HG02610 (cell line): ENCODE measurements around the gene CYP26A1.

ENCODE experiments used
- ATAC-seq: cut with Tn5 transposase; IDR thresholded peaks from one replicate; pipeline ENCODE4 v1.9.1; 2021; ENCODE audit warnings: mild to moderate bottlenecking, moderate library complexity; ENCODE audit not compliant: unreplicated experiment

Gene CYP26A1

DNA sequence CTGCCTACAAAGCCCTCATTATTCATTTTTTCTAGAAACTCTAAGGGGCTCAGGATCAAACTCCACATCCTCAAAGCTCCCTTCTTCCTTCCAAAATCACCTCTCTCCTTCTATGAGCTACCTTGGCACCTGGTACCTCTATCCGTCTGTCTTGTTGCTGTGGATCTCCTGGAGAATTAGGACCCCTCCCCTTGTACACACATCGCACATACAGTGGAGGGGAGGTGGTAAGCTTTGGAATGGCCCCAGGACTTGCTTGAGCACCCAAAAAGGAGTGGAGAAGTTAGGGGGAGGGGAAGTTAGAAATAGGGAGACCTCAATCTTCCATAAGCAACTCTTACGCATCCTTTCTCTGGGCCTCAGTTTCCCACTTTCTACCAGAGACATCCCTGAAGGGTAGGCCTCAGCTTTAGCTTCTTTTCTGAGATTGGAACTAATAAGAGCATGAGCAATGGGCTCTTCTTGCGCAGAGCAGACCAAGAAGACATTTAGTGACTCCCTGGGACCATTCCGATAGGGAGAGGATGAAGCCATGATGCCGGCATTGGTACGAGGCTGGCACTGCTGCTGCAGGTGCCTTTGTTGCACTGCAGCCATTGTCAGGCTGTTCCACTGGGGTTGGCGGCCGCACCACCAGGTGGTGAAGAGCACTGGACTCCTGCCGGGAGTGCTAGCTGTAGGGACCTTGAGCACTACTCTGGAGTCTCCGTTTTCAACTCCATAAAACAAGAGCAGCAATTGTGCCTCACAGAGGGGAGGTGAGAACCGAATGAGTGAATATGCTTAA lies 8.6 kb upstream of the CYP26A1 start:
- ATAC-seq = no peak

DNA sequence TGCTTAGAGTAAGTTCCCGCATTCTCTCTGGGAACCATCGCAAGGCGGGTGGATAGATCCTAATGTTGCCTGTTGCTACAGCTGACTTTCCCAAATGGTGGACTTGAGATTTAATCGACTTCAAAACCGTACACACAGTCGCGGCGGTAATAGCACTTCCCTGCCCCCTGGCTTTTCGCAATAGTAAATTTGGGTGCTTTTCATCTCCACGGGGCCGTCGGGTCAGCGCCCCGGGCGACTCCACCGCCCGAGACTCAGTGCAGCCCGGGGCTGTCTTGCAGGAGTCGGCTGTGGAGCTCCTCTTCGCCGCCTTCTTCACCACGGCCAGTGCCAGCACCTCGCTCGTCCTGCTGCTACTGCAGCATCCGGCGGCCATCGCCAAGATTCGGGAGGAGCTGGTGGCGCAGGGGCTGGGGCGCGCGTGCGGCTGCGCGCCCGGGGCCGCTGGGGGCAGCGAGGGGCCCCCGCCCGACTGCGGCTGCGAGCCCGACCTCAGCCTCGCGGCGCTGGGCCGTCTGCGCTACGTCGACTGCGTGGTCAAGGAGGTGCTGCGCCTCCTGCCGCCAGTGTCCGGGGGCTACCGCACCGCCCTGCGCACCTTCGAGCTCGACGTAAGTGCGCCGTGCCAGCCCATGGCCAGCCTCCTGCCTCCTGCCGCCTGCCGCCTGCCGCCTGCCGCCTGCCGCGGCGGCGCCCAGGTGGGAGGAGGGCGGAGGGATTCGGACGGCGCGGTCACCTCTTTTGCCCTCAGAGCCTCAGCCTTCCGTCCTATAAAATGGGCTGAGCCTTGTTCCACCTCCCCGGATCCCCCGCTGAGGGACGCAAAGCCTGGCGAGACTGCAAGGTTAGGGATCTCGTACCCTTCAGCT lies 7.8 kb upstream of the CYP26A1 start:
- no peak for ATAC-seq

DNA sequence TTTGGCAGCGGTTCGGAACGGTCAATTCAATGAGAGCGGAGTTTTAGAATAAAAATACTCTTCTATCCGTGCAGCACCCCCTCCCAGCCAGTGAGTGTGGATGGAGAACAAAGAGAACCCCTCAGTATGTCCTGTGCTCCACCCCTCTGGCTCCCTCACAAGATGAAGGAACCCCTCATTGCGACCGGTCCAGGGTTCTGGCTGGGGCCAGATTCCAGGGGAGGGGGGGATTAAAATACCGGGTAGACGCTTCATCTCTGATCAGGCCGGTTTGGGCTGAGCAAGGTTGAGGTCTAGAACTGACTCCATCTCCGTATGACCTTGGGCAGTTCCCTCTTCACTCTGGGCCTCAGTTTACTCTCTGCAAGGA lies 7.2 kb upstream of the CYP26A1 start:
- ATAC-seq = no peak

DNA sequence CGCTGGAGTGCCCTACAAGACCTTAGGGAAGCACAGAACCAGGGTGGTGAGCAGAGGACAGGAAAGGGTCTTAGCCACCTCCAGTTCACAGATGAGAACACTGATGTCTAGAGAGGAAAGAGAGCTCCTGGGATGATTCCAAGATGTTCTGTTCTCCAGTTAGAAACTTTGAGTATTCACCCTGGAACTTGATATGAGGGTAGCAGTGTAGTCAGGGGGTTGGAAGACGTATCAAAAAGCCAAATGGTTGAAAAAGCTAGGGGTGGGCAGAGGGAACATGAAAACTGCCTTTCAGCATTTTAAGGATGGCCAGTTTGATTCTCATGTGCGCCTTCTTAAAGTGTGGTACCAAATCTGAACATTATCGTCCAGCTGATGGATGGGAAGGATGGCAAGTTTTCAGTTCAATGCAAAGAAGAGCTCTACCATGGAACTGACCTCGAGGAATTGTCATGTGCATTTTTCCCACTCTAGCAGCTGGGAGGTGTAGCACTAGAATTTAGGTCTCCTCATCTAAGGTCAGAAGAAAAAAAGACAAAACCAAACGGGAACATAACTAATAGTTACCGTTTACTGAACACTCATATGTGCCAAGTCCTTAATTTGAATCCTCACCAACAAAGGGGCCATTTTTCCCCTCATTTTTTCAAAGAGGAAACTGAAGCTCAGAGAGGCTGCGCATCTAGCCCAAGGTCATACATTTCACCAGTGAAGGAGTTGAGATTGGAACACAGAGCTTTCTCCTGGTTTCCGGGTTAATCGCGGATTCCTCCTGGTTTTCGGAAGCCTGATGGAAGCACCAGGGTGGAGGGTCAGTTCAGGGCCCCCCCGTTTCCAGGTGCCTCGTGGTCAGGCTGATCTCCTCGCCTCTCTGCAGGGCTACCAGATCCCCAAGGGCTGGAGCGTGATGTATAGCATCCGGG lies 6.0 kb upstream of the CYP26A1 start:
- ATAC-seq = no peak

DNA sequence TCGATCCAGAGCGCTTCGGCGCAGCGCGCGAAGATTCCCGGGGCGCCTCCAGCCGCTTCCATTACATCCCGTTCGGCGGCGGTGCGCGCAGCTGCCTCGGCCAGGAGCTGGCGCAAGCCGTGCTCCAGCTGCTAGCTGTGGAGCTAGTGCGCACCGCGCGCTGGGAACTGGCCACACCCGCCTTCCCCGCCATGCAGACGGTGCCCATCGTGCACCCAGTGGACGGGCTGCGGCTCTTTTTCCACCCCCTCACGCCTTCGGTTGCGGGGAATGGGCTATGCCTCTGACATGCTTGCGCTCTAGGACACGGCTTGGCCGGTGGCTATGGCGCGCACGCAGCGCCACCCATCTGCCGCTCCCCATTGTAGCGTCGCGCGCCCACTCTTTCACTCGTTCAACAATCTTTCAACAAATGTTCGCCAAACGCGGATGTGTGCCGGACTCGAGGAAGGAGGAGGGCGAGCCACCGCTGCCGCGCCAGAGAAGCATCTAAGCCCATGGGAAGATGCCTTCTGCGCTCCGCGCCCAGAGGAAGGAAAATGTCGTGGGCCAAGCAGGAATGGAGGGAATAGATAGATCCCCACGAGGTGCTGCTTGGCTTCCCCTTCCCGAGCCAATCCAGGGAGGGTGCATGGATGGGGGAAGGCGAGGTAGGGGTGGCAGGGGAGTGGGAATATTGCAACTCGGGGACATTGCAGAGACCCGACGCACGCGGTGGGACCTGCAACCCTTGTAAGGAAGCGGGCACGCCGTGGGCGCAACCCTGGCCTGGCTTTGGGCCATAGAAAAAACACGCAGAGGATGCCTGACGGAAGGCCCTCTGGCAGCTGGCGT lies 5.1 kb upstream of the CYP26A1 start:
- no peak for ATAC-seq

DNA sequence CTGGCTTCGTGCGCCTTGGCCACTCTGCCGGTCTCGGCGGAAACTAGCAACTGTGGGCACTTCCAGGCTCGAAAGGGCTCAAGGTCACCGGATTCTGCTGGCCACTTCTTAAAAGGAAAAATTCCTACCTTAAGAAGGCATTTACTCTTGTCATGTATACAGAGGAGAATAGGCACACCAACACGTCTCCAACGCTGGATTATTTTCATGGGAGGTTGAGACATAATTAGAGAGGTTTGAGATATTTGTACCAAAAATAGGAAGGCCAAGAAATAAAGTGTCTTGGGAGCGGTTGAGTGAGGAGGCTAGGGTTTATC lies 4.5 kb upstream of the CYP26A1 start:
- no peak for ATAC-seq

DNA sequence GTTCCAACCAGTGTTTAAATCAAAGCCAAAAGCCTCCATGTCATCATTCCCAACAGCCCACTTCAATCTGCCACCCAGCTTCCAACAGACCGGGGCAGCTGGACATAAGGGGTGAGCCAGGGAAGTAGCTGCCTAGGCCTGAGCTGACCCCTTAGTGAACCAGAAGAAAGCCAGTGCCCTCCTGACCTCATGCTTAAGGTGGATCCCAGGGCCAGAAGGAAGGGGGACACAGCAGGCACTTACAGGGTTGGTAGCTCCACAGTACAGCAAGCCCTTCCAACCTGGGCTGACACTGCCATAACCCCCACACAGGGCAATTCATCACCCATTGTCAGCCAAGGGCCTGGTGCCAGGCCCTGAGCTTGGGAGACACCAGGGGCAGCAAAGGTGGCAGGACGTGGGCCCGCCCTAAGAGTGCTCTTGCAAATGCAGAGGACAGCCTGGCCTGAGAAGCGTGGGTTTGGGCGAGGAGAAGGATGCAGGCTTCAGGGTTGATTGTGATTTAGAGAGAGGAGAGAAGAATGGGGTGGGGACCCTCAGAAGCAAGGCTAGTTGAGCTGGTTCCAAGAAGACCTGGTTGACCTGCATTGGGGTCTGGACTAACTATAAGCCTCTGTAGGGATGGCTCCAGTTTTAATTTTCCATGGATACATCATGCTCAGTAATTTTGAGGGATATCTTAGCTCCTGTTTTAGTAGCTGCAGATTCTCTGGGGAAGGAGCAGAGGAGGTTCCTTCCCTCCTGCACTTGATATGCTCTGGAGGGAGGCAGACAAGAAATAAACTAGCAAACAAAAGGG lies 3.1 kb upstream of the CYP26A1 start:
- ATAC-seq = no peak

DNA sequence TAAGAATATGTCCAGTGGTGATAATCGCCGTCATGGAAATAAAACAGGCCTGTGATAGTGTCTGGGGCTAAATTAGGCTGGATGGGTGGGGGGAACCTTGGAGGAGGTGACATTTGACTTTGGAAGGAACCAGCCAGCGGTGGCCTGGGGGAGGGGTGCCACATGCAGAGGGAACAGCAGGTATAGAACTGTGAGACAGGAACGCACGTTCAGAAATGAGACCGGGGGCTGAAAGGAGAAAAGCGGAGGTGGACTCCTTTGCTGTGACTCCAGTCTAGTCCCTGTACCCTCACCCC lies 2.6 kb upstream of the CYP26A1 start:
- ATAC-seq = no peak

DNA sequence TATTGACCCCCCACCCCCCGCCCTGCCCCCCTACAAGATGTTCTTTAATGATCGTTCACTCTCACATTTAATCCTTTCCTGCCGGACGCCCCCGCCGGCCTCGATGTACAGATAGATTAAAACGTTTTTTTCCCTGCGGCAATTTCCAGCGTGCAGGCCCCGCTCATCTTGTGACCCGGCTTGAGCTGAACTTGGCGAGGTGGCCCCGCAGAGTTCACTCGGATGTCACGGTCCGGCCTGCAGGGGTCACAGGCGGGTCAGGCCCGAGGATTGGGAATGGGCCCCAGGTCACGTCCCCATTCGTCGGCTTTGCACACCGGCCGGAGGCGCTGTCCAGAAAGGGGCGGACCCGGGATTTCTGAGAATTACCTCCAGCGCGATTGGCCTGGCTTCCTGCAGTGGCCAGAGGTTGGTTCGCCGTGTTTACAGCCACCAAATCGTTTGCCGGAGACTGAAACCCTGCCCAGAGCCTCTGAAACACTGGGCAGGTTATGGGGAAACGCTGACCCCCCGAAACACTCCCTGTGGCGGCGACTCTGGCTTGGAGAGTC lies 1.9 kb upstream of the CYP26A1 start:
- ATAC-seq = no peak

DNA sequence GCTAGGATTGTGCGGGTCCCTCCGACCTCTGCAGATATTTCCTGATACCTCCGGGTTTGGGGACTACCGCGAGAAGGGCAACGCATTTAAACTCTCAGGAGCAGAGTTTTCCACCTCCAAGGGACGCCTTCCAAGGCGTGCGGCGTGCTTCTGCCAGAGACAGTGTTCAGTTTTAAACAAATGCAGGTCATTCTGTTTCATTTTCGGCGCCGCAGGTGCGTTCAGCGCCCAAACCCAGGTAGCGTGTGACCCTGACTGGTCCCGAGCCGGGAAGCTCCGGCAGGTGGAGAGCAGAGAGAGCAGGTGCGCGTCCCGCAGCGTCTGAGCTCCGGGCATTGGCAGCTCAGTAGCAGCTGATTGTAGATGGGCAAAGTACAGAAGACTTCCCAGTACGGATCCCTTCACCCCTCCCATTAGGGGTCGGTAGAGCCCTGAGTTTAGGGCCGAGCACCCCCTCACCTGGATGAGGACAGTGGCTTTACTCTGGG lies 1.4 kb upstream of the CYP26A1 start:
- ATAC-seq = no peak

DNA sequence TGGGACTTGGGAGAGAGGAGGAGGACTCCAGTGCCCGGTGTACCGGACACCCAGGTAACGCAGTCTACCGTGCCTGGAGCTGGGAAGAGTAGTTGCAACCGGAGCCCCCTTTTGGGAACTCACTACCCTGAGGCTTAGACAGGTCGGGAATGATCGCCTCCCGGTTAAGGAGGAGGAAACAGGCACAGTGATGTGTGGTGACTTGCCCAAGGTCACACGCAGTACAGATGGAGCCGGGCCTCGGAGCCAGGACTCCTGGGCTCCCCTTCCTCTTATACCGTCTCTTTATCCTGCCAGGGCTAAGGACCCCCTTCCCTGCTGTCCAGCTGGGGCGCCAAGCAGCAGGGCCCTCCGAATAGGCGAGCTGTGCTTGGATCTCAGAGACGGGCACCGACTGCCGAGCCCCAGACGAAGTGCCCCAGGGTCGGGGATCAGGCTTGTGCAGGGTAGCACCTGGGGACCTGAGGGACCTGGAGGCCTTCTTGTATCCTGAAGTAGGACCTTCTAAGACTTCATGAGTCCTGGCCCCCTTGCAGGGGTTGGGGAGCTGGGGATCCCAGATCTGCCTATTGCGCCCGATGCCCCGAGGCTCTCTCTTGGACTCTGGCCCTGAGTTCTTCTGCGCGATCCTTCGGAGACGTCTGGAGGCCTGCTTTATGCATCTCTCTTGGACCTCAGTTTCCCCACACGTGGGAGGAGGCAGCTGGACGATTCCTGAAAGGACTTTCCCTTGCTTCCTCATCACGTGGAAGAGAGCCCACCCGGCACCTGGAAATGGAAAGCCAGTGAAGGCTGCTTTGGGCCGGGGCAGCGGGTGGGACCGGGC lies 767 bp upstream of the CYP26A1 start:
- ATAC-seq = no peak

DNA sequence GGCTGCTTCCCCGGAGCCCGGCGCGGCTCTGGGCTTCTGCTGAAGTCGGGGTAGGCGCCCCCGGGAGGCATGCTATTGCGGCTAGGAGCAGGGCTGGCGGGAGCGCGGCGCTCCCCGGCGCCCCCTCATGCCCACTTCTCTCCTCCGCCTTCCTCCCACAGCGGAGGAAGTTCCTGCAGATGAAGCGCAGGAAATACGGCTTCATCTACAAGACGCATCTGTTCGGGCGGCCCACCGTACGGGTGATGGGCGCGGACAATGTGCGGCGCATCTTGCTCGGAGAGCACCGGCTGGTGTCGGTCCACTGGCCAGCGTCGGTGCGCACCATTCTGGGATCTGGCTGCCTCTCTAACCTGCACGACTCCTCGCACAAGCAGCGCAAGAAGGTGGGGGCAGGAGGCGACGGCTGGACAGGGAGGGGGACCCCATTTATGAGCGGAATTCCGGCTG lies 479 bp downstream of the CYP26A1 start:
- no peak for ATAC-seq

DNA sequence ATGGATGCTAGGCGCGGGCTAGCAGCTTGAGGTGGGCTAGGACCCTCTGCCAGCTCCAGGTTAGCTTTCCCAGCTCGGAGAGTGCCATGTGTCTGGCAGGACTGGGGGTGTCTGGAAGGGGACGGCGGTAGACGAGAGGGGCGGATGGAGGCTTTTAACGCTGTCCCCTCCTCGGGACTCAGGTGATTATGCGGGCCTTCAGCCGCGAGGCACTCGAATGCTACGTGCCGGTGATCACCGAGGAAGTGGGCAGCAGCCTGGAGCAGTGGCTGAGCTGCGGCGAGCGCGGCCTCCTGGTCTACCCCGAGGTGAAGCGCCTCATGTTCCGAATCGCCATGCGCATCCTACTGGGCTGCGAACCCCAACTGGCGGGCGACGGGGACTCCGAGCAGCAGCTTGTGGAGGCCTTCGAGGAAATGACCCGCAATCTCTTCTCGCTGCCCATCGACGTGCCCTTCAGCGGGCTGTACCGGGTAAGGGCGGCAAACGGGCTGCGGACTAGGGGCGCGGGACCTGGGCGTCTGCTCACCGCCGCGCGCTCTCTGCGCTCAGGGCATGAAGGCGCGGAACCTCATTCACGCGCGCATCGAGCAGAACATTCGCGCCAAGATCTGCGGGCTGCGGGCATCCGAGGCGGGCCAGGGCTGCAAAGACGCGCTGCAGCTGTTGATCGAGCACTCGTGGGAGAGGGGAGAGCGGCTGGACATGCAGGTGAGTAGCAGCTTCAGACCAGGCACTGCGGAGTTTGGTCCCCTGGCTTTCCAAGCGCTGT lies 1.1 kb downstream of the CYP26A1 start:
- no peak for ATAC-seq

DNA sequence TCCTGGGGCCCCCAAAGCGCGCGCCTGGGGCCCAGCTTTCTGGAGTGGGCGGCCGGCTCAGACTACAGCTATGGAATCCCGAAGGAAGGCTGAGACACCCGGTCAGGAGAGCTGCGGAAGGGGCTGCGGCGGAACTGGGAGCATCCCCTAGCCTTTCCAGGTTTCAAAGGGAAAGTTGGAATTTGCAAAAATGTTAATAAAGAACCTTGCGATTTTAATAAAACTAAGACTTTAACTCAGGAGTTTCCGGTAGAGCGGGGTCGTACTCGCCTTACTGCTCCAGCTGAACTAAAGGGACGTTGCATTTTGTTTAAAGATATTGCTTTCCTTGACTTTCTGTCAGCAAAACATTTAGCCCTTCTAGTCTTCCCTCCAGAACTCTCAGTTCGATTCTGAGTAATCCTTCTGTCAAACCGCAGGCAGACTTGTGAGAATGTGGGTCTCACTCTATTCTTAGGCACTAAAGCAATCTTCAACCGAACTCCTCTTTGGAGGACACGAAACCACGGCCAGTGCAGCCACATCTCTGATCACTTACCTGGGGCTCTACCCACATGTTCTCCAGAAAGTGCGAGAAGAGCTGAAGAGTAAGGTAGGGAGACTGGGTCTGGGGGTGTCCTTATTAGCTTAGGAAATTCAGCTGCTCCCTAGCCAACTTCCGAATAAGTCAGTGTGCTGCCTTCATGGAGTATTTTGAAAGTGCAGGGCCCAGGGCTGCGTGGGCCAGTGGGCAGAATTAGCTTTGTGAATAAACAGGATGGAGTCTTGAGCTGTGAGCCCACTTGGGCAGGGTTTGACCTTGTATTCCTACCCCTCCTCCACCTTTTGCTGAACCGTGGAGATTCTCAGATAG lies 1.9 kb downstream of the CYP26A1 start:
- ATAC-seq = no peak

DNA sequence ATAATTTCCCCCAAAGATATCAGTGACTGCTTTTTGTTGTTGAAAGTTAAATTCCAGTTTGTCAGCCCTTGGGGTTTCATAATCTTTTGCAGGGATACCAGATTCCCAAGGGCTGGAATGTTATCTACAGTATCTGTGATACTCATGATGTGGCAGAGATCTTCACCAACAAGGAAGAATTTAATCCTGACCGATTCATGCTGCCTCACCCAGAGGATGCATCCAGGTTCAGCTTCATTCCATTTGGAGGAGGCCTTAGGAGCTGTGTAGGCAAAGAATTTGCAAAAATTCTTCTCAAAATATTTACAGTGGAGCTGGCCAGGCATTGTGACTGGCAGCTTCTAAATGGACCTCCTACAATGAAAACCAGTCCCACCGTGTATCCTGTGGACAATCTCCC lies 3.2 kb downstream of the CYP26A1 start:
- ATAC-seq = no peak

DNA sequence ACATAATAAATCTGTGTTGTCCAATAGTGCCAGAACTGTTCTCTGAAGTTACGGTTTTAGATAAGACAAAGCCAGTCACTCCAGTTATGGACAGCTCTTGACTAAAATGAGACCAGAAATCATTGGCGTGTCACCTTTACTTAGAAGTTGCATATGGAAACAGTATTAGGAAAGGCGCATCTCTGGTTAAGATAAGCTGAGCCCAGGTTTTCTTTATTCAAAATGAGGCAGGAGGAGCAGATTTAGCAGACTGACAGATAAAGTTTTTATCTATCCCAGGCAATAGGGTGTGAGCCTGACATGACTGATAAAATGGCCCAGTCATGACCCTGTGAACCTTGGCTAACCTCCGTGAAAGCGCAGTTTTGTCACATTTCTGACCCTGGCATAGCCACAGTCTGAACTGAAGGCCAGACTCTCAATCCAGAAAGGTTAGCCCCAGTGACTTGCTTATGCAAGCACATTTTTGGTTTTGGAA lies 4.2 kb downstream of the CYP26A1 start:
- ATAC-seq = no peak
